HepG2 (cell line): ENCODE data around the gene HOXA6. TPM values are rescaled to one million over a fixed set of nuclear protein-coding genes. Genes with fewer than 3 reads are reported as not detected.

Experiments
- BCL6 ChIP-seq: IDR thresholded peaks from 2 replicates; pipeline ENCODE4 v1.6.1; 2016; ENCODE audit warnings: missing genetic modification reagents, missing compliant biosample characterization
- CHCHD3 ChIP-seq: sonication (generic); formaldehyde crosslinking; IDR thresholded peaks from 2 replicates; pipeline ENCODE4 v1.8.0; 2022; ENCODE audit warnings: mild to moderate bottlenecking, missing genetic modification reagents, moderate library complexity
- CTCF ChIP-seq: sonication (generic); formaldehyde crosslinking; IDR thresholded peaks from 2 replicates; pipeline ENCODE4 v1.5.0; 2020; ENCODE audit warnings: mild to moderate bottlenecking, missing genetic modification reagents, moderate library complexity
- DBP ChIP-seq: sonication (generic); formaldehyde crosslinking; IDR thresholded peaks from 2 replicates; pipeline ENCODE4 v1.4.0; 2020; ENCODE audit warnings: missing genetic modification reagents; ENCODE audit errors: not compliant biosample characterization
- NFIB ChIP-seq: sonication (generic); formaldehyde crosslinking; IDR thresholded peaks from 2 replicates; pipeline ENCODE4 v1.9.0; 2021; ENCODE audit warnings: missing genetic modification reagents, mild to moderate bottlenecking, borderline replicate concordance
- U2AF2 ChIP-seq: fragments of 200-400 bp; formaldehyde crosslinking; IDR thresholded peaks from 2 replicates; pipeline ENCODE4 v1.6.1; 2017; ENCODE audit warnings: low read depth, mild to moderate bottlenecking, low read length
- ZIK1 ChIP-seq: sonication (generic); formaldehyde crosslinking; IDR thresholded peaks from 2 replicates; pipeline ENCODE4 v1.5.0; 2020; ENCODE audit warnings: mild to moderate bottlenecking, low read depth, missing genetic modification reagents, borderline replicate concordance
- ZKSCAN1 ChIP-seq: fragments of 150-350 bp; IDR thresholded peaks from 2 replicates; pipeline ENCODE4 v1.6.1; 2014; ENCODE audit warnings: low read length
- ZNF274 ChIP-seq: sonication (generic); formaldehyde crosslinking; IDR thresholded peaks from 2 replicates; pipeline ENCODE4 v1.5.1; 2020; ENCODE audit warnings: mild to moderate bottlenecking, missing genetic modification reagents
- ZNF318 ChIP-seq: sonication (generic); formaldehyde crosslinking; IDR thresholded peaks from 2 replicates; pipeline ENCODE4 v1.4.0; 2020; ENCODE audit warnings: mild to moderate bottlenecking, missing genetic modification reagents
- ZNF510 ChIP-seq: sonication (generic); formaldehyde crosslinking; IDR thresholded peaks from 2 replicates; pipeline ENCODE4 v1.4.0; 2020; ENCODE audit warnings: low read depth, mild to moderate bottlenecking, missing genetic modification reagents
- ZNF512B ChIP-seq: sonication (generic); formaldehyde crosslinking; IDR thresholded peaks from 2 replicates; pipeline ENCODE4 v1.5.1; 2020; ENCODE audit warnings: missing genetic modification reagents, mild to moderate bottlenecking, borderline replicate concordance
- ZNF552 ChIP-seq: sonication (generic); formaldehyde crosslinking; IDR thresholded peaks from 2 replicates; pipeline ENCODE4 v1.9.0; 2022; ENCODE audit warnings: missing genetic modification reagents, mild to moderate bottlenecking, borderline replicate concordance
- ZSCAN20 ChIP-seq: sonication (generic); formaldehyde crosslinking; IDR thresholded peaks from 2 replicates; pipeline ENCODE4 v1.4.0; 2020; ENCODE audit warnings: missing genetic modification reagents, mild to moderate bottlenecking, borderline replicate concordance
- polyA plus RNA-seq, 8 experiments: library from polyadenylated mRNA; depleted of rRNA in 3 of 8; stranded (reverse) in 7 of 8; unstranded in 1 of 8; fragments of >200 nt; fragmentation: Illumina TruSeq in 4 of 8; extraction: Trizol in 4 of 8; gene quantifications; 2 replicates each; pipeline versions ENCODE4 v1.2.1 to v1.2.3, GENCODE V29; 2011 to 2016; ENCODE audit warnings: low read depth in 4 of 8, missing spikeins in 1 of 8, mixed read lengths in 1 of 8; ENCODE audit not compliant: insufficient read depth in 1 of 8
- total RNA-seq, 5 experiments: library from RNA; depleted of rRNA; stranded (reverse); fragments of >200 nt; fragmentation: Illumina TruSeq; extraction: Trizol; gene quantifications; 2 replicates each; pipeline ENCODE4 v1.2.3, GENCODE V29; 2016; ENCODE audit warnings: low read depth in 1 of 5

HOXA6 gene
- total and polyA plus RNA-seq, 2 of the 13 experiments (the other 11 are each of a cell fraction or from before 2014, with no cell fraction given), result 1.3 to 1.5 TPM

DNA sequence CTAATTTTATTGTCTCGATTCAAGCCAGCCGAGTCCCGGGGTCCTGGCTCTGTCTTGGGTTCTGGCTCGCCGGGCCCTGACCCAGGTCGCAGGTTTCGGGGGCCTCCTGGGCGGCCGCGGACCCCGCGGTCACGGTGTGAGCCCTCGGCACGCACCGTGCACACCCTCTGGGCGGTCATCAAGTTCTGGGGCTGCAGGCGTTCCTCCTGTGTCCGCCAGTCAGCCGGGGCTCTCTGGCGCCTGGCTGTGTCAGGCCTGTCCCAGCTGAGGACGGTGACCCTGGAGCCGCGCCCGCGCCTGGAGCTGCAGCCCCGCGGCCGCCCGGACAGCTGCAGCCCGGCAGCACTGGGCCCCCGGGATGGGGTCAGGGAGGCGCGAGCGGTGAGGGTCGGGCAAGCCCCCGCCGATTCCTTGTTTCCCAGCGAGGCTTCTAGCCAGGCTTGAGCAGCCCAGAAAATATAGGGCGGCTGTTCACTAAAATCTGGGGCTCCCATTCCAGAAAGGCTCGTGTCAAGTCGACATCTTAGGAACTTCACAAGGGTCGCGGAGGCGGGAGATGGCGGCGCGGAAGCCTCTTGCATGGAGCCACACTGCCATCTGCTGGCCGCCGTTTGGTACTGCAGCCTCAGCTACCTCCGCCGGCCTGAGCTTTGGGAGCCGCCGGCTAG, 13.1 kb upstream of the HOXA6 start (continued):
- TF ChIP-seq ZNF512B (CRISPR knock-in tag) (no peak), ZSCAN20 (CRISPR knock-in tag) (no peak), ZKSCAN1 (no peak), ZNF274 (CRISPR knock-in tag) (peak; percentile 40; the same call in 1 of the 2 replicates), U2AF2 (no peak), ZNF318 (CRISPR knock-in tag) (no peak), ZIK1 (no peak), NFIB (CRISPR knock-in tag) (no peak), ZNF510 (CRISPR knock-in tag) (no peak), ZNF552 (no peak), CTCF (CRISPR knock-in tag) (peak; percentile 97), DBP (CRISPR knock-in tag) (no peak), BCL6 (CRISPR knock-in tag) (no peak), CHCHD3 (CRISPR knock-in tag) (no peak)
